A673 (cell line): ENCODE data around the gene SETMAR.
A peak's percentile ranks its signal among the peaks of the same experiment; 100 is the strongest.

Source experiments
- CTCF ChIP-seq: fragments of 300-800, 200-600 bp; sonication (generic); conservative IDR thresholded peaks from 2 replicates; pipeline ENCODE4 v1.5.1; 2017; ENCODE audit warnings: low read depth, mild to moderate bottlenecking, antibody characterized with exemption, low read length, moderate library complexity, mixed read lengths
- EZH2 ChIP-seq: fragments of 200-600 bp; sonication (generic); IDR thresholded peaks from 2 replicates; pipeline ENCODE4 v1.6.1; 2017; ENCODE audit warnings: borderline replicate concordance, low read depth, mild to moderate bottlenecking, mixed read lengths, antibody characterized with exemption, low read length; ENCODE audit not compliant: poor library complexity, severe bottlenecking

DNA sequence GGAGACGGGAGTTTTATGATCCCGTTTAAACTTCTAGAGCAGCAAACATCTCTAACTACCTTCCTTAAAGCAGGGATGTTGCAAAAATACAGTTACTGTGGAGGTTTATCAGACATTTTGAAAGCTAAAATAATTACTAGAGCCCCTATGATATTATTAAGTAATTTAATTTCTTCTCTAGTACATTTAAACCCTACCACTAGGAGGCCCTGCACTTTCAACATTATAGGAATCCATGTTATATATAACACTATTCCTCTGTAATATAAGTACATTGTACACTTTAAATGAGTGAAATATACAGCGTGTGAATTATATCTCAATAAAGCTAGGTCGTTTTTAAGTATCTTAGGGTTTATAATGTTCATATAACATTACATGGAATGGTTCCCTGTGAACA, 11.5 kb downstream of the SETMAR start:
- TF ChIP-seq EZH2 (no peak), CTCF (peak; percentile 56)
